Endothelial cell of umbilical vein (primary cell): ENCODE results near the gene PSME4. TPM values are rescaled to one million over a fixed set of nuclear protein-coding genes. Genes with fewer than 3 reads are reported as not detected.

Experiments
- BruUV-seq: library from RNA; stranded (reverse); fragments of 400-500 nt; replicated peaks from 2 replicates; lab custom pipeline; 2021; lab: Mats Ljungman, UMichigan
- CTCF ChIA-PET: fragments of 300-600, 350-600 bp; sonication (Branson Sonifier 250); formaldehyde crosslinking; loops from one replicate; lab custom pipeline; 2021; ENCODE audit warnings: antibody characterized with exemption, inconsistent platforms; lab: Charles Lee
- POLR2A ChIA-PET: fragments of 300-600, 350-600 bp; sonication (Branson Sonifier 250); formaldehyde crosslinking; loops from one replicate; lab custom pipeline; 2021; ENCODE audit warnings: antibody characterized with exemption, inconsistent platforms; lab: Charles Lee
- DNase-seq: peaks from one replicate; pipeline ENCODE4 v3.0.0-alpha.2; 2011; ENCODE audit warnings: low read depth, low spot score
- FAIRE-seq: peaks from 2 replicates; lab custom pipeline; 2011; peaks lifted over from hg19 to GRCh38; lab: Jason Lieb, UNC
- H2AFZ ChIP-seq: 2 replicates; pipeline ENCODE4 v1.6.0; 2012; ENCODE audit warnings: low read depth, low read length, control low read depth, inconsistent platforms
- H3K27ac ChIP-seq: 2 replicates; pipeline ENCODE4 v1.5.1; 2011; ENCODE audit warnings: low read depth, mild to moderate bottlenecking, control low read depth, low read length, moderate library complexity; ENCODE audit not compliant: insufficient read depth
- H3K27me3 ChIP-seq, 2 experiments: 2 replicates each; pipeline versions ENCODE4 v1.6.0 to v1.6.1; 2011; ENCODE audit warnings: low read length in 2 of 2, mixed read lengths in 1 of 2; ENCODE audit not compliant: control insufficient read depth in 2 of 2, insufficient read depth in 2 of 2
- H3K36me3 ChIP-seq, 2 experiments: 2 replicates in 1 of 2; 3 replicates in 1 of 2; pipeline ENCODE4 v1.5.1; 2011; ENCODE audit warnings: low read length in 2 of 2, mild to moderate bottlenecking in 1 of 2, moderate library complexity in 1 of 2; ENCODE audit not compliant: control insufficient read depth in 2 of 2, insufficient read depth in 2 of 2; ENCODE audit errors: extremely low read depth in 1 of 2
- H3K4me1 ChIP-seq: 3 replicates; pipeline ENCODE4 v1.5.1; 2011; ENCODE audit warnings: mild to moderate bottlenecking, low read length; ENCODE audit not compliant: control insufficient read depth, insufficient read depth; ENCODE audit errors: extremely low read depth
- H3K4me2 ChIP-seq: 2 replicates; pipeline ENCODE4 v1.6.1; 2011; ENCODE audit warnings: low read length, control low read depth, mixed read lengths; ENCODE audit not compliant: insufficient read depth
- H3K4me3 ChIP-seq, 3 experiments: fragments of 200-600 bp in 1 of 3; sonication (generic), shearing (Covaris generic) in 1 of 3; replicated peaks in 1 of 3; 2 replicates each; pipeline ENCODE4 v1.5.1; 2011 to 2016; ENCODE audit warnings: control low read depth in 3 of 3, low read length in 3 of 3, mild to moderate bottlenecking in 2 of 3, inconsistent platforms in 1 of 3, low read depth in 1 of 3, moderate library complexity in 1 of 3; ENCODE audit not compliant: insufficient read depth in 1 of 3
- H3K79me2 ChIP-seq: 2 replicates; pipeline ENCODE4 v1.6.0; 2012; ENCODE audit warnings: low read length, inconsistent platforms; ENCODE audit not compliant: control insufficient read depth, insufficient read depth
- H3K9ac ChIP-seq: replicated peaks from 2 replicates; pipeline ENCODE3; 2011; ENCODE audit warnings: low read length, control low read depth; ENCODE audit not compliant: insufficient read depth; ENCODE audit errors: extremely low read depth
- H3K9me1 ChIP-seq: replicated peaks from 3 replicates; pipeline ENCODE4 v1.6.0; 2011; ENCODE audit warnings: mild to moderate bottlenecking, low read length; ENCODE audit not compliant: control insufficient read depth, insufficient read depth; ENCODE audit errors: extremely low read depth
- H3K9me3 ChIP-seq: replicated peaks from 2 replicates; pipeline ENCODE4 v1.5.1; 2012; ENCODE audit warnings: low read length, inconsistent platforms; ENCODE audit not compliant: control insufficient read depth, insufficient read depth
- H4K20me1 ChIP-seq: replicated peaks from 2 replicates; pipeline ENCODE3; 2011; ENCODE audit warnings: mild to moderate bottlenecking, low read length; ENCODE audit not compliant: control insufficient read depth, insufficient read depth; ENCODE audit errors: extremely low read depth
- EZH2 ChIP-seq: IDR thresholded peaks from 2 replicates; pipeline ENCODE4 v1.6.1; 2012; ENCODE audit warnings: borderline replicate concordance, low read depth, mild to moderate bottlenecking, moderate library complexity, low read length, inconsistent platforms; ENCODE audit not compliant: severe bottlenecking
- FOS ChIP-seq: IDR thresholded peaks from 2 replicates; pipeline ENCODE4 v1.6.1; 2011; ENCODE audit warnings: mild to moderate bottlenecking, low read length, moderate library complexity, borderline replicate concordance; ENCODE audit not compliant: insufficient read depth
- GATA2 ChIP-seq: IDR thresholded peaks from 2 replicates; pipeline ENCODE4 v1.7.0; 2011; ENCODE audit warnings: low read depth, mild to moderate bottlenecking, moderate library complexity, mixed read lengths, low read length; ENCODE audit not compliant: insufficient read length, insufficient read depth
- JUN ChIP-seq: IDR thresholded peaks from 2 replicates; pipeline ENCODE4 v1.6.1; 2011; ENCODE audit warnings: borderline replicate concordance, low read depth; ENCODE audit not compliant: insufficient read length, insufficient read depth
- MYC ChIP-seq: IDR thresholded peaks from one replicate; pipeline ENCODE4 v1.6.1; 2011; ENCODE audit warnings: mild to moderate bottlenecking, low read depth, low read length
- POLR2A ChIP-seq: IDR thresholded peaks from 2 replicates; pipeline ENCODE4 v1.6.1; 2012; ENCODE audit warnings: low read depth, mild to moderate bottlenecking, control low read depth, low read length
- POLR2AphosphoS5 ChIP-seq: IDR thresholded peaks from 2 replicates; pipeline ENCODE4 v1.6.1; 2012; ENCODE audit warnings: low read depth, mild to moderate bottlenecking, control low read depth, low read length, moderate library complexity; ENCODE audit not compliant: insufficient read depth
- dilution Hi-C: fragments of 300-500 bp; cut with MboI; formaldehyde crosslinking; loops from one replicate; pipeline ENCODE4 v1.15.0; 2019; ENCODE audit warnings: low sequenced_read_pairs; ENCODE audit not compliant: extremely low pct_ligation_motif_present
- intact Hi-C: fragments of 100-400 bp; cut with micrococcal nuclease; formaldehyde crosslinking; loops from one replicate; pipeline ENCODE4 v1.10.0; 2022
- polyA plus RNA-seq, 4 experiments: library from polyadenylated mRNA; depleted of rRNA in 3 of 4; stranded (reverse) in 3 of 4; unstranded in 1 of 4; fragments of >200 nt; gene quantifications; 2 replicates each; pipeline versions ENCODE4 v1.2.1 to v1.2.3, GENCODE V29; 2011 to 2012; ENCODE audit warnings: missing spikeins in 1 of 4
- total RNA-seq: library from RNA; stranded (reverse); gene quantifications from 2 replicates; pipeline ENCODE4 v1.2.3, GENCODE V29; 2021
- TF ChIP-seq, protein P1 (sequence below), 2 donors: IDR thresholded peaks; 1 replicate in 1 of 2; 2 replicates in 1 of 2; pipeline ENCODE4 v1.5.1; 2011; ENCODE audit warnings: low read length in 2 of 2, mild to moderate bottlenecking in 2 of 2, moderate library complexity in 2 of 2, control low read depth in 1 of 2, inconsistent platforms in 1 of 2, low read depth in 1 of 2; ENCODE audit not compliant: insufficient read depth in 1 of 2; ENCODE audit errors: extremely low read depth in 1 of 2
- TF ChIP-seq, protein P2 (sequence below): IDR thresholded peaks from 2 replicates; pipeline ENCODE4 v1.6.1; 2011; ENCODE audit not compliant: insufficient read depth, insufficient read length

The PSME4 gene
- total and polyA plus RNA-seq, 2 donors (not counting 3 experiments of a cell fraction or from before 2014, with no cell fraction given) = 24.7 to 82.6 TPM

DNA sequence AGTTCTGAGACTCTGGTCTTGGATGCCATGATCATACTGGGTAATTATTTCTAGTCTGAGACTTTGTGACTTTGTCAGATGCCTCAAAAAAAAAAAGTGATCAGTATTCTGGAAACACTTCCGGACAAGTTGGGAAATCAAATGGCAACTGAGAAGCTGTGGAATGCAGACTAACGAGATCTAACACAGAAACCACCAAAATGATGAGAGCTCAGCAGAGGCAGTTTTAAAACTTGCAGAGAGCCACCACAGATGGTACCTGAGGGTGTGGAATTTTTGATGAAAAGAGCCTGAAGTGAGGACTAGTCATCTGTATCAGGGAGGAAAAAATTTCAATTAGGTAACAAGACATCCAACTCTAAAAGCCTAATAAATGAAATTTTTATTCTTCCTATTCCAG is 105.5 kb downstream of the PSME4 start:
- intact Hi-C loops = no loop called here
- BruUV-seq = no TSS peak
- no peak overlapping the region for H3K4me3 ChIP-seq

More for the DNA sequence above, 105.5 kb downstream of the PSME4 start:
- no peak overlapping the region for H3K4me2 ChIP-seq
- CTCF ChIA-PET = no interaction called here
- H3K9me1 ChIP-seq = no peaks in the 10 kb centered on the region
- POLR2A ChIA-PET = no interaction called here
- no peak overlapping the region for H3K27ac ChIP-seq
- H3K27me3 ChIP-seq = no peaks in the 10 kb centered on the region
- FAIRE-seq (no peak), DNase-seq (no peak)
- H2AFZ ChIP-seq = no peak overlapping the region
- H4K20me1 ChIP-seq = no peaks in the 10 kb centered on the region
- TF ChIP-seq POLR2AphosphoS5 (no peak), EZH2 (no peak), MYC (no peak), FOS (no peak), JUN (no peak), GATA2 (no peak), POLR2A (no peak)
- TF ChIP-seq, protein P1, sequence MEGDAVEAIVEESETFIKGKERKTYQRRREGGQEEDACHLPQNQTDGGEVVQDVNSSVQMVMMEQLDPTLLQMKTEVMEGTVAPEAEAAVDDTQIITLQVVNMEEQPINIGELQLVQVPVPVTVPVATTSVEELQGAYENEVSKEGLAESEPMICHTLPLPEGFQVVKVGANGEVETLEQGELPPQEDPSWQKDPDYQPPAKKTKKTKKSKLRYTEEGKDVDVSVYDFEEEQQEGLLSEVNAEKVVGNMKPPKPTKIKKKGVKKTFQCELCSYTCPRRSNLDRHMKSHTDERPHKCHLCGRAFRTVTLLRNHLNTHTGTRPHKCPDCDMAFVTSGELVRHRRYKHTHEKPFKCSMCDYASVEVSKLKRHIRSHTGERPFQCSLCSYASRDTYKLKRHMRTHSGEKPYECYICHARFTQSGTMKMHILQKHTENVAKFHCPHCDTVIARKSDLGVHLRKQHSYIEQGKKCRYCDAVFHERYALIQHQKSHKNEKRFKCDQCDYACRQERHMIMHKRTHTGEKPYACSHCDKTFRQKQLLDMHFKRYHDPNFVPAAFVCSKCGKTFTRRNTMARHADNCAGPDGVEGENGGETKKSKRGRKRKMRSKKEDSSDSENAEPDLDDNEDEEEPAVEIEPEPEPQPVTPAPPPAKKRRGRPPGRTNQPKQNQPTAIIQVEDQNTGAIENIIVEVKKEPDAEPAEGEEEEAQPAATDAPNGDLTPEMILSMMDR (IDR thresholded peaks at IDR 0.05; ENCODE audit: extremely low read depth in 1 of 2, insufficient read depth in 1 of 2, low read depth in 1 of 2, low read length in 2 of 2) = no peak
- TF ChIP-seq, protein P2, sequence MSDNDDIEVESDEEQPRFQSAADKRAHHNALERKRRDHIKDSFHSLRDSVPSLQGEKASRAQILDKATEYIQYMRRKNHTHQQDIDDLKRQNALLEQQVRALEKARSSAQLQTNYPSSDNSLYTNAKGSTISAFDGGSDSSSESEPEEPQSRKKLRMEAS = no peak
- dilution Hi-C loops = no loop called here
- H3K4me1 ChIP-seq = no peaks in the 10 kb centered on the region
- no peaks in the 10 kb centered on the region for H3K9me3 ChIP-seq
- peaks cover 7 to 21% of the 10 kb centered on the region in 2 experiments for H3K36me3 ChIP-seq
- no peak overlapping the region for H3K9ac ChIP-seq
- H3K79me2 ChIP-seq = no peaks in the 10 kb centered on the region
